Measurements from ENCODE around the gene IL18BP.

Gene IL18BP

GRCh38 chr11:71996946-71997345 is 1.8 kb upstream of the IL18BP start:
- DNase-seq (ENCODE audit: low spot score): no peak

- DNase-seq (ENCODE audit: low spot score): no peak
These were observed 1.1 kb upstream of the IL18BP start for GRCh38 chr11:71997594-71997993.

- no peak for DNase-seq (ENCODE audit: low spot score)
These were observed 648 bp upstream of the IL18BP start for GRCh38 chr11:71998061-71998460.

DNA sequence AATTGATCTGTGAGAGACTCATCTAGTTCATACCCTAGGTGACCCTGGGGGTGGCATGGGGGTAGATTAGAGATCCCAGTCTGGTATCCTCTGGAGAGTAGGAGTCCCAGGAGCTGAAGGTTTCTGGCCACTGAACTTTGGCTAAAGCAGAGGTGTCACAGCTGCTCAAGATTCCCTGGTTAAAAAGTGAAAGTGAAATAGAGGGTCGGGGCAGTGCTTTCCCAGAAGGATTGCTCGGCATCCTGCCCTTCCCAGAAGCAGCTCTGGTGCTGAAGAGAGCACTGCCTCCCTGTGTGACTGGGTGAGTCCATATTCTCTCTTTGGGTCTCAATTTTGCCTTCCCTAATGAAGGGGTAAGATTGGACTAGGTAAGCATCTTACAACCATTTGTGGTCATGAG is 653 bp downstream of the IL18BP start:
- no peak for DNase-seq (ENCODE audit: low spot score)

DNA sequence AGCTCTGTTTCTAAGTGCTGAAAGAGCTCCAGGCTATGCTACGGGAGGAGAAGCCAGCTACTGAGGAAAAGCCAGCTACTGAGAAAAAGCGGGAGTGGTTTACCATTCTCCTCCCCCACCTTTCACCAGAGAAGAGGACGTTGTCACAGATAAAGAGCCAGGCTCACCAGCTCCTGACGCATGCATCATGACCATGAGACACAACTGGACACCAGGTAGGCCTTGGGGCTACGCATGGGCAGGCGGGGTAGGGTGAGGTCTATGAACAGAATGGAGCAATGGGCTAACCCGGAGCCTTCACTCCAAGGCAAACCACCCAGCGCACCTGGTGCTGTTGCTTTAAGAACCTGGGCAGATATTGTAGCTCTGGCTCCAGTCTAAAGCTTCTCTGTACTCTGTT is 1.1 kb downstream of the IL18BP start:
- no peak for DNase-seq (ENCODE audit: low spot score)

DNA sequence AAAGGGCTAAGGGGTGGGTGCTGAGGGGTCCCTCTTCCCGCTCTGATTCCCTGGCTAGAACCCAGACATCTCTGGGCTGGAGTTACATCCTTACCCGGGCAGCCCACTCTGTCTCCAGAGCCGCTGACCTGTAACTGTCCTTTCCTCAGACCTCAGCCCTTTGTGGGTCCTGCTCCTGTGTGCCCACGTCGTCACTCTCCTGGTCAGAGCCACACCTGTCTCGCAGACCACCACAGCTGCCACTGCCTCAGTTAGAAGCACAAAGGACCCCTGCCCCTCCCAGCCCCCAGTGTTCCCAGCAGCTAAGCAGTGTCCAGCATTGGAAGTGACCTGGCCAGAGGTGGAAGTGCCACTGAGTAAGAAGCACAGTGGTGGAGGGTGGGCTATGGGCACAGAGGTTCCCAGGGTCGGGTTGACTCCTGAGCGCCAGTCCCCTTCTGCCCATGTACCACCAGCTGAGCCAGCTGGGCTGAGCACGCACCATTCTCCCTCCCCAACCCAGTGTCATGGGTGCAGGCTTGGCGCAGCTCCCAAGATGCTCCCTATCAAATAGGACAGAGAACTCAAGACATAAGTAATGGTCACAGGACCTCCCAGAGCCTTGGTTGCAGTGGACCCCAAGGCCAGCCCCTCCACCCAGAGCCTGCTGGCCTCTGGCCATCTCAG is 1.6 kb downstream of the IL18BP start:
- no peak for DNase-seq (ENCODE audit: low spot score)

DNA sequence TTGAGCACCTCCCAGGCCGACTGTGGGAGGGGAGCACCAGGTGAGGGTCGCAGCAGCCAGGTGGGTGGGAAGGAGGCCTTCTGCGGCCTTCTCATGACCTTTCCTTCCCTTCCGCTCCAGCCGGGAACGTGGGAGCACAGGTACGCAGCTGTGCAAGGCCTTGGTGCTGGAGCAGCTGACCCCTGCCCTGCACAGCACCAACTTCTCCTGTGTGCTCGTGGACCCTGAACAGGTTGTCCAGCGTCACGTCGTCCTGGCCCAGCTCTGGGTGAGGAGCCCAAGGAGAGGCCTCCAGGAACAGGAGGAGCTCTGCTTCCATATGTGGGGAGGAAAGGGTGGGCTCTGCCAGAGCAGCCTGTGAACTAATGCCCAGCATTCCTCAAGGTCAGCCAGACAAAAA is 2.6 kb downstream of the IL18BP start:
- DNase-seq (ENCODE audit: low spot score): no peak

DNA sequence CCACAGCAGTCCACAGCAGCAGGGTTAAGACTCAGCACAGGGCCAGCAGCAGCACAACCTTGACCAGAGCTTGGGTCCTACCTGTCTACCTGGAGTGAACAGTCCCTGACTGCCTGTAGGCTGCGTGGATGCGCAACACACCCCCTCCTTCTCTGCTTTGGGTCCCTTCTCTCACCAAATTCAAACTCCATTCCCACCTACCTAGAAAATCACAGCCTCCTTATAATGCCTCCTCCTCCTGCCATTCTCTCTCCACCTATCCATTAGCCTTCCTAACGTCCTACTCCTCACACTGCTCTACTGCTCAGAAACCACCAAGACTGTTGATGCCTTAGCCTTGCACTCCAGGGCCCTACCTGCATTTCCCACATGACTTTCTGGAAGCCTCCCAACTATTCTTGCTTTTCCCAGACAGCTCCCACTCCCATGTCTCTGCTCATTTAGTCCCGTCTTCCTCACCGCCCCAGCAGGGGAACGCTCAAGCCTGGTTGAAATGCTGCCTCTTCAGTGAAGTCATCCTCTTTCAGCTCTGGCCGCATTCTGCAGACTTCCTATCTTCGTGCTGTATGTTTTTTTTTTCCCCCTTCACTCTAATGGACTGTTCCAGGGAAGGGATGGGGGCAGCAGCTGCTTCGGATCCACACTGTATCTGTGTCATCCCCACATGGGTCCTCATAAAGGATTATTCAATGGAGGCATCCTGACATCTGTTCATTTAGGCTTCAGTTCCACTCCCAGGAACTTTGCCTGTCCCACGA is 3.3 kb downstream of the IL18BP start:
- DNase-seq (ENCODE audit: low spot score): no peak

- no peak for DNase-seq (ENCODE audit: low spot score)
These were observed 4.4 kb downstream of the IL18BP start for GRCh38 chr11:72002841-72003775.

DNA sequence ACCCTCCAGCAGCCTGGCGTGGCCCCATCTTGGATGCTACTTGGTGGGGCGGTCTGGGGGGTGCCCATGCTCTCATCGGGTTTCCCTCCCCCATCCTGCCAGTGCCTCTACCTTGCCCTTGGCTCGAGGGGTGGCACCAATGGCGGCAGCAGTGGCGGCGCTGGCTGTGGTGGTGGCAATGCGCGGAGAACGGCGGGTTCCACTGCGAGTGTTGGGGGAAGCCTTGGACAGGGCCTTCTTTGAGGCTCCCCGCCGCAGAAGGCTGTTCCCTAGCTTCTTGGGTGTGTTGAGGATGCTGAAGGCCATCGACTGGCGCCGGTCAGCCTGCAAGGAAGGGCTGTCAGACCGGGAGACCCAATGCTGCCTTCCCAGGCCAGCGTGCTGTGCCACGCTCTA is 5.1 kb downstream of the IL18BP start:
- DNase-seq (ENCODE audit: low spot score): no peak

DNA sequence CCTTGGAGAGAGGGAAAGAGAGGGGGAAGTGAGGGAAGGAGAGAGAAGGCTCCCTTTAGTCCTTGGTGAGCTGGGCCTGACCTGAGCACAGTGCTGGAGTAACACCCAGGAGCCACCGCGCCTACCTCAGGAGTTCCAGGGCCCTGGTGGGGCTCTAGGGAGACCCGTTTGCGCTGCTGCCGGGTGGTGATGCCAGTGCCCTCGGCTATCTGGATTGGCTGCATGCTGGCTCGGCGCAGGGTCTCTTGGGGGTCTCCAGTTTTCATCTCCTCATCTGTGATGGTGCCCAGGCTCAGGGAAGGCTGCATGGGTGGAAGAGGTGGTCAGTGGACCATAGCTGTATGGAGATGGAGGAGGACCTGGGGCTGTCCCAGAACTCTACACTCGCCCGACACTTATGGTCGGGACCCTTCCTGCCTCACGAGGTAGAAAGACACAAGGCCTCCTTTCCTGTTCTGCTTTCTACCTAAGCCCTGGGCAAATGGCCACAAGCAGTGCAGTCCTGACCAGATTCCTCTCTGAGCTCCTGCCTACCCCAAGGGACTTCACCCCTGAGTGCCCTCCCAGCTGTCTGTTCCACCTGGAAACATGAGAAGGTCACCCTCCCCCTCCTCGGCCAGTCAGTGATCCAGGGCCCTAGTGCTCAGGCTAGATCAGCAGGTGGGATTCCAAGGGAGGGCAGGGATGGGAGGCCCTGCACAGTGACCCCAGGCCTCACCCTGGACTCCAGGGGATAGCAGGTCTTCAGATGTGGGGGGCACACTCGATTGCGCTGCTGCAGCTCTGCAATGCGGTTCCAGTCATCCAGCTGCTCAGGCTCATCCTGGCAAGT is 6.0 kb downstream of the IL18BP start:
- DNase-seq (ENCODE audit: low spot score): no peak

- no peak for DNase-seq (ENCODE audit: low spot score)
These were observed 6.9 kb downstream of the IL18BP start for GRCh38 chr11:72005347-72006260.

GRCh38 chr11:72006309-72007088 is 7.8 kb downstream of the IL18BP start:
- no peak for DNase-seq (ENCODE audit: low spot score)

DNA sequence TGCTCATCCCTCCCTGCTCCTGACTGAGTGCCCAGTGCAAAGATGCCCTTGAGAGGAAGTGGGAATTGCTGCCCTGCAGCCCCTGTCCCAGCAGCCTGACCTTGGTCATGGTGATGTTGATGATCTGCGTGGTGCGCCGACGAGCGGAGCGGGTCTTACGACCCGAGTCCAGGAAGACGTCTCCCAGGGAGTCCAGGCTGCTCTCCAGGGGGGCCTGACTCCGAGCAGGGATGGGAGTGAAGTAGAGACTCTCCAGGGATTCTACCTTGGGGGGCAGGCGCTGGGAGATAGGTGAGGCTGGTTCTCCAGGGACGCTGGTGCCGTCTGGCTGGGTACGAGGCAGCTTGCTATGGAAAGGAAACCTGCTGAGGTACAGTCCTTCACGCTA is 8.4 kb downstream of the IL18BP start:
- DNase-seq (ENCODE audit: low spot score): no peak

DNA sequence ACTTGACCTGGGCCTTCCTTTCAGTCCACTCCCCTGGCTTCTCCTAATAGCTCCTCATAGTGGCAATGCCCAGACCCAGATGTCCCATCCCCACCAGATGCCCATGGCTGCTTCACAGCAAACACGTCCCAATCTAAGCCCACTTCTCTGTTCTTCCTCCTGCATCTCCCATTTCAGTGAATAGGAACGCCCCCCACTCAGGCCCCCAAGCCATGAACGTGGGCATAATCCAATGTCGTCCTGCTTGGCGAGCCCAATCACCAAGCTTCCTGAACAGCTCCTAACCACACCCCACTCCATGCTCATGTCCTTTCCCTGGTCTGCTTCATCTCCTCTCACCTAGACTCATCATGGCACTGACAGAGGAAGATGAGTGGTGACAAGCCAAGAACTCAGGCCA is 8.9 kb downstream of the IL18BP start:
- no peak for DNase-seq (ENCODE audit: low spot score)

- DNase-seq (ENCODE audit: low spot score): no peak
These were observed 10.0 kb downstream of the IL18BP start for GRCh38 chr11:72008728-72009127.

GRCh38 chr11:72009156-72009555 is 10.4 kb downstream of the IL18BP start:
- no peak for DNase-seq (ENCODE audit: low spot score)

DNA sequence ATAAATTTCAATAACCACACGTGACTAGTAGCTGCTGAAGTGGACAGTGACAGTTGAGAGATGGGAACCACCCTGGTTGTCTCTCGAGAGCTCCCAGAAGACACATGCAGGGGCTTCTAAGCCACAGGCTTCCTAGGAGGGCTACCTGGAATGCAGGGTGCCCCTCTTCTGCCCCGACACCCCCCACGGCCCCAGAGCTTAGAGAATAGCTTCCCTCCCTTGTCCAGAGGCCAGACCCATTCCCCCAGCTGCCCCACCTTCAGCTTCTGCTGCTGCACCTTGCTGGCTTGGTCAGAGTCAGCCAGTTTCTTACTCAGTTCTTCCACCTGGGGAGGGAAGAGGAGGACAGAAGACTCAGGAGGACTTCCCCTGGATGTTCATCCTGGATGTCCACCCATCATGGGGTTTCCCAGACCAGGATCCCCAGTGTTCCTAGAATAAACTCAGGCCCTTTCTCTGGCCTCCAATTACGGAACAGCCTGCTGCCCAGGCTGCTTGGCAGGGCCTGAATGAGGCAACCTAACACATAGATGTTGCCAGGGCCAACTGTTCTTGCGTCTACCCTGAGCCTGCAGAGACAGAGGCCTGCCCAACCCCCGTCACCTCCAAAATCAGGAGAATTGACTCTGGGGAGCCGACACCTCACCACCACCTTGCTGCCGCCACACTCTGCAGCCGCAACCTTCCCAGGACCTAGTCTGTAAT is 12.0 kb downstream of the IL18BP start:
- no peak for DNase-seq (ENCODE audit: low spot score)

- DNase-seq (ENCODE audit: low spot score): no peak
These were observed 13.5 kb downstream of the IL18BP start for GRCh38 chr11:72012091-72012630.

Data from CD4-positive, alpha-beta T cell treated with Interleukin-2 at 100 ng/mL for 4 hours (primary cell).